ENCODE measurements around the gene MORC3. TPM values are rescaled to one million over a fixed set of nuclear protein-coding genes. Genes with fewer than 3 reads are reported as not detected.
"Not testable (repeated sequence)": the region's sequence is repeated elsewhere in the genome, so short reads cannot be mapped to it uniquely, and the experiment has no call there.

The MORC3 gene
- total RNA-seq, 1 donor from 2014 or later: 23.5 TPM

GRCh38 chr21:36381841-36382589 is 62.0 kb downstream of the MORC3 start:
- Mint-ChIP-seq H3K4me1 (ENCODE audit: low read depth) (peaks cover 15% of the 10 kb centered on the region), H3K36me3 (ENCODE audit: low read depth) (peaks cover 9% of the 10 kb centered on the region), H3K9me3 (no peaks in the 10 kb centered on the region), H3K27me3 (ENCODE audit: insufficient read depth) (no peaks in the 10 kb centered on the region), H3K4me3 (no peak overlapping the region), H3K27ac (no peak overlapping the region)
- intact Hi-C loops (cut with micrococcal nuclease): loop anchor here (10.0 kb wide), 1 partner anchor 1767 kb away; the partner anchor contains the start of gene RCAN1
- no peak for DNase-seq (ENCODE audit: low spot score)

- Mint-ChIP-seq H3K4me1 (ENCODE audit: low read depth) (peaks cover 21% of the 10 kb centered on the region), H3K36me3 (ENCODE audit: low read depth) (peaks cover 10% of the 10 kb centered on the region)
- intact Hi-C loops (cut with micrococcal nuclease): loop anchor here (10.0 kb wide), 1 partner anchor 1768 kb away; the partner anchor contains the start of gene RCAN1
- not testable (repeated sequence) for H3K4me3 Mint-ChIP-seq; H3K9me3 Mint-ChIP-seq; H3K27me3 Mint-ChIP-seq (ENCODE audit: insufficient read depth); DNase-seq (ENCODE audit: low spot score); H3K27ac Mint-ChIP-seq
Measured at GRCh38 chr21:36382722-36383121, 62.7 kb downstream of the MORC3 start.

GRCh38 chr21:36384885-36385232 is 64.9 kb downstream of the MORC3 start:
- intact Hi-C loops (cut with micrococcal nuclease): loop anchor here (1.0 to 10.0 kb wide), 6 partner anchors 65 to 1770 kb away; partner anchors contain the start of genes CBR3, DOP1B, MORC3 and RCAN1
- H3K27ac Mint-ChIP-seq: no peak overlapping the region

GRCh38 chr21:36385233-36386030 is 65.4 kb downstream of the MORC3 start, which contains the start of gene CHAF1B:
TSS of gene CHAF1B (plus strand) at chr21:36385392. CDS start at chr21:36386137, 745 bp downstream.
- intact Hi-C loops (cut with micrococcal nuclease): loop anchor here (1.0 to 10.0 kb wide), 6 partner anchors 65 to 1771 kb away; partner anchors contain the start of genes CBR3, DOP1B, MORC3 and RCAN1
- Mint-ChIP-seq H3K9me3 (no peaks in the 10 kb centered on the region), H3K27ac (peak within 1 kb of the TSS; percentile 65), H3K4me1 (ENCODE audit: low read depth) (peaks cover 25% of the 10 kb centered on the region), H3K4me3 (peak within 1 kb of the TSS; percentile 89), H3K27me3 (ENCODE audit: insufficient read depth) (no peaks in the 10 kb centered on the region), H3K36me3 (ENCODE audit: low read depth) (peaks cover 8% of the 10 kb centered on the region)
- peak; percentile 80 for DNase-seq (ENCODE audit: low spot score)

More at GRCh38 chr21:36384885-36385232, 64.9 kb downstream of the MORC3 start:
- no peaks in the 10 kb centered on the region for H3K27me3 Mint-ChIP-seq (ENCODE audit: insufficient read depth)
- H3K4me3 Mint-ChIP-seq: peak overlapping the region; percentile 39
- no peaks in the 10 kb centered on the region for H3K9me3 Mint-ChIP-seq
- no peak for DNase-seq (ENCODE audit: low spot score)
- peaks cover 8% of the 10 kb centered on the region for H3K36me3 Mint-ChIP-seq (ENCODE audit: low read depth)
- peaks cover 25% of the 10 kb centered on the region for H3K4me1 Mint-ChIP-seq (ENCODE audit: low read depth)

GRCh38 chr21:36386031-36386642 is 66.1 kb downstream of the MORC3 start:
- Mint-ChIP-seq H3K9me3 (no peaks in the 10 kb centered on the region), H3K4me1 (ENCODE audit: low read depth) (peaks cover 25% of the 10 kb centered on the region), H3K27ac (peak overlapping the region; percentile 65), H3K27me3 (ENCODE audit: insufficient read depth) (no peaks in the 10 kb centered on the region), H3K4me3 (peak overlapping the region; percentile 89), H3K36me3 (ENCODE audit: low read depth) (peaks cover 12% of the 10 kb centered on the region)
- intact Hi-C loops (cut with micrococcal nuclease): loop anchor here (5.0 to 10.0 kb wide), 2 partner anchors 871 to 1771 kb away; partner anchors contain the start of gene RCAN1
- DNase-seq (ENCODE audit: low spot score): no peak

GRCh38 chr21:36388096-36388495 is 68.1 kb downstream of the MORC3 start:
- peaks cover 21% of the 10 kb centered on the region for H3K36me3 Mint-ChIP-seq (ENCODE audit: low read depth)
- no peaks in the 10 kb centered on the region for H3K27me3 Mint-ChIP-seq (ENCODE audit: insufficient read depth)
- no peak for DNase-seq (ENCODE audit: low spot score)
- peaks cover 20% of the 10 kb centered on the region for H3K4me1 Mint-ChIP-seq (ENCODE audit: low read depth)
- H3K4me3 Mint-ChIP-seq: no peak overlapping the region
- H3K9me3 Mint-ChIP-seq: no peaks in the 10 kb centered on the region
- intact Hi-C loops (cut with micrococcal nuclease): loop anchor here (5.0 to 10.0 kb wide), 2 partner anchors 869 to 1773 kb away; partner anchors contain the start of gene RCAN1
- no peak overlapping the region for H3K27ac Mint-ChIP-seq

GRCh38 chr21:36388835-36389234 is 68.8 kb downstream of the MORC3 start:
- Mint-ChIP-seq H3K9me3 (no peaks in the 10 kb centered on the region), H3K36me3 (ENCODE audit: low read depth) (peaks cover 25% of the 10 kb centered on the region), H3K27me3 (ENCODE audit: insufficient read depth) (no peaks in the 10 kb centered on the region), H3K4me3 (no peak overlapping the region), H3K4me1 (ENCODE audit: low read depth) (peaks cover 20% of the 10 kb centered on the region), H3K27ac (no peak overlapping the region)
- intact Hi-C loops (cut with micrococcal nuclease): loop anchor here (5.0 to 10.0 kb wide), 2 partner anchors 868 to 1774 kb away; partner anchors contain the start of gene RCAN1
- no peak for DNase-seq (ENCODE audit: low spot score)

- H3K4me3 Mint-ChIP-seq; H3K27me3 Mint-ChIP-seq (ENCODE audit: insufficient read depth); intact Hi-C loops (cut with micrococcal nuclease); H3K9me3 Mint-ChIP-seq; DNase-seq (ENCODE audit: low spot score); H3K4me1 Mint-ChIP-seq (ENCODE audit: low read depth); H3K27ac Mint-ChIP-seq: not testable (repeated sequence)
- H3K36me3 Mint-ChIP-seq (ENCODE audit: low read depth): peaks cover 32% of the 10 kb centered on the region
Measured at GRCh38 chr21:36391649-36392048, 71.7 kb downstream of the MORC3 start.

GRCh38 chr21:36395353-36396111 is 75.5 kb downstream of the MORC3 start:
- intact Hi-C loops (cut with micrococcal nuclease): no loop called here
- H3K4me3 Mint-ChIP-seq: no peak overlapping the region
- H3K4me1 Mint-ChIP-seq (ENCODE audit: low read depth): no peaks in the 10 kb centered on the region
- no peaks in the 10 kb centered on the region for H3K27me3 Mint-ChIP-seq (ENCODE audit: insufficient read depth)
- H3K36me3 Mint-ChIP-seq (ENCODE audit: low read depth): peaks cover 43% of the 10 kb centered on the region
- H3K27ac Mint-ChIP-seq: no peak overlapping the region
- no peaks in the 10 kb centered on the region for H3K9me3 Mint-ChIP-seq
- no peak for DNase-seq (ENCODE audit: low spot score)

GRCh38 chr21:36396325-36396724 is 76.3 kb downstream of the MORC3 start:
- DNase-seq (ENCODE audit: low spot score): no peak
- Mint-ChIP-seq H3K36me3 (ENCODE audit: low read depth) (peaks cover 42% of the 10 kb centered on the region), H3K27me3 (ENCODE audit: insufficient read depth) (no peaks in the 10 kb centered on the region), H3K27ac (no peak overlapping the region), H3K9me3 (no peaks in the 10 kb centered on the region), H3K4me3 (no peak overlapping the region), H3K4me1 (ENCODE audit: low read depth) (no peaks in the 10 kb centered on the region)
- intact Hi-C loops (cut with micrococcal nuclease): no loop called here

GRCh38 chr21:36396971-36397370 is 77.0 kb downstream of the MORC3 start:
- peak overlapping the region; percentile 11 for H3K27ac Mint-ChIP-seq
- intact Hi-C loops (cut with micrococcal nuclease): no loop called here
- H3K4me3 Mint-ChIP-seq: no peak overlapping the region
- no peaks in the 10 kb centered on the region for H3K9me3 Mint-ChIP-seq
- no peaks in the 10 kb centered on the region for H3K4me1 Mint-ChIP-seq (ENCODE audit: low read depth)
- H3K36me3 Mint-ChIP-seq (ENCODE audit: low read depth): peaks cover 39% of the 10 kb centered on the region
- DNase-seq (ENCODE audit: low spot score): no peak
- no peaks in the 10 kb centered on the region for H3K27me3 Mint-ChIP-seq (ENCODE audit: insufficient read depth)

GRCh38 chr21:36397606-36398005 is 77.6 kb downstream of the MORC3 start:
- Mint-ChIP-seq H3K27me3 (ENCODE audit: insufficient read depth) (no peaks in the 10 kb centered on the region), H3K27ac (no peak overlapping the region), H3K9me3 (no peaks in the 10 kb centered on the region), H3K4me1 (ENCODE audit: low read depth) (no peaks in the 10 kb centered on the region), H3K4me3 (no peak overlapping the region), H3K36me3 (ENCODE audit: low read depth) (peaks cover 39% of the 10 kb centered on the region)
- intact Hi-C loops (cut with micrococcal nuclease): no loop called here
- no peak for DNase-seq (ENCODE audit: low spot score)

Measured in activated T-helper 1 cell treated with anti-CD3 and anti-CD28 coated beads, Interleukin-12 subunit alpha, Interleukin-12 subunit beta, Interleukin-2, Interleukin-4 antibody, amounts not matched to agents 30 ng/mL and 10 ng/mL and 1 ng/mL, durations not matched to agents 14 hours and 24 hours and 36 hours (primary cell).